CD14-positive monocyte (primary cell): ENCODE data around the gene MCOLN3. TPM values are rescaled to one million over a fixed set of nuclear protein-coding genes. Genes with fewer than 3 reads are reported as not detected.

Source experiments
- DNase-seq, 3 donors: peaks; one replicate each; pipeline ENCODE4 v3.0.0-alpha.2; 2011 to 2022
- H2AFZ ChIP-seq: 2 replicates; pipeline ENCODE4 v1.6.0; 2012; ENCODE audit warnings: mild to moderate bottlenecking, low read depth, low read length, inconsistent platforms; ENCODE audit not compliant: insufficient read depth, poor library complexity, severe bottlenecking
- H3K27ac ChIP-seq, 2 donors: 1 replicate in 1 of 2; 2 replicates in 1 of 2; pipeline ENCODE4 v1.5.1; 2012 to 2013; ENCODE audit warnings: low read length in 2 of 2, control low read depth in 1 of 2, inconsistent platforms in 1 of 2, low read depth in 1 of 2, mild to moderate bottlenecking in 1 of 2
- H3K27me3 ChIP-seq, 2 donors: one replicate each; pipeline versions ENCODE4 v1.6.0 to v1.6.1; 2011 to 2013; ENCODE audit warnings: low read length in 2 of 2; ENCODE audit not compliant: control insufficient read depth in 2 of 2, insufficient read depth in 2 of 2
- H3K36me3 ChIP-seq, 2 donors: replicated peaks in 1 of 2; 1 replicate in 1 of 2; 2 replicates in 1 of 2; pipeline versions ENCODE4 v1.5.1 to v1.6.1; 2012 to 2013; ENCODE audit warnings: low read length in 2 of 2, control low read depth in 1 of 2, inconsistent platforms in 1 of 2, mild to moderate bottlenecking in 1 of 2; ENCODE audit not compliant: insufficient read depth in 2 of 2, control insufficient read depth in 1 of 2
- H3K4me1 ChIP-seq, 2 donors: 1 replicate in 1 of 2; 2 replicates in 1 of 2; pipeline versions ENCODE4 v1.5.1 to v1.6.1; 2012 to 2013; ENCODE audit warnings: low read length in 2 of 2, control low read depth in 1 of 2, inconsistent platforms in 1 of 2, mild to moderate bottlenecking in 1 of 2, moderate library complexity in 1 of 2; ENCODE audit not compliant: insufficient read depth in 2 of 2, control insufficient read depth in 1 of 2
- H3K4me2 ChIP-seq: replicated peaks from 2 replicates; pipeline ENCODE3; 2012; ENCODE audit warnings: low read length, moderate library complexity, mild to moderate bottlenecking; ENCODE audit not compliant: poor library complexity, severe bottlenecking; ENCODE audit errors: extremely low read depth
- H3K4me3 ChIP-seq, 3 experiments: fragments of 200-600 bp in 1 of 3; sonication (generic) in 1 of 3; replicated peaks in 1 of 3; 1 replicate in 2 of 3; 2 replicates in 1 of 3; pipeline ENCODE4 v1.5.1; 2011 to 2013; ENCODE audit warnings: low read length in 3 of 3, mild to moderate bottlenecking in 3 of 3, control low read depth in 2 of 3, low read depth in 2 of 3, inconsistent platforms in 1 of 3, moderate library complexity in 1 of 3
- H3K79me2 ChIP-seq: 2 replicates; pipeline ENCODE4 v1.6.0; 2012; ENCODE audit warnings: mild to moderate bottlenecking, control low read depth, inconsistent platforms, low read length, moderate library complexity; ENCODE audit not compliant: insufficient read depth
- H3K9ac ChIP-seq: 2 replicates; pipeline ENCODE4 v1.6.0; 2017; ENCODE audit warnings: low read length, mild to moderate bottlenecking; ENCODE audit not compliant: insufficient read depth, poor library complexity, severe bottlenecking
- H3K9me3 ChIP-seq, 2 donors: replicated peaks in 1 of 2; 1 replicate in 1 of 2; 2 replicates in 1 of 2; pipeline versions ENCODE4 v1.5.1 to v1.6.1; 2012 to 2013; ENCODE audit warnings: low read length in 2 of 2, control low read depth in 1 of 2; ENCODE audit not compliant: control insufficient read depth in 1 of 2, insufficient read depth in 1 of 2
- H4K20me1 ChIP-seq: 2 replicates; pipeline ENCODE4 v1.6.0; 2012; ENCODE audit warnings: mild to moderate bottlenecking, low read length, control low read depth, moderate library complexity; ENCODE audit not compliant: insufficient read depth
- H3K27ac Mint-ChIP-seq, 7 donors: one replicate each; pipeline ENCODE4 v1.8.0; 2020; ENCODE audit warnings: mild to moderate bottlenecking in 7 of 7, mixed read lengths in 7 of 7, moderate library complexity in 6 of 7, inconsistent platforms in 2 of 7
- H3K27me3 Mint-ChIP-seq, 3 donors: one replicate each; pipeline ENCODE4 v1.8.0; 2021 to 2022; ENCODE audit warnings: low read depth in 3 of 3, mild to moderate bottlenecking in 3 of 3, mixed read lengths in 3 of 3, moderate library complexity in 3 of 3, inconsistent platforms in 1 of 3
- H3K36me3 Mint-ChIP-seq, 2 donors: one replicate each; pipeline ENCODE4 v1.8.0; 2020; ENCODE audit warnings: mixed read lengths in 2 of 2, inconsistent platforms in 1 of 2, mild to moderate bottlenecking in 1 of 2
- H3K4me1 Mint-ChIP-seq: one replicate; pipeline ENCODE4 v1.8.0; 2020; ENCODE audit warnings: mild to moderate bottlenecking, mixed read lengths
- H3K4me3 Mint-ChIP-seq, 2 donors: one replicate each; pipeline ENCODE4 v1.8.0; 2020; ENCODE audit warnings: mild to moderate bottlenecking in 2 of 2, mixed read lengths in 2 of 2, moderate library complexity in 1 of 2
- H3K9me3 Mint-ChIP-seq, 7 donors: one replicate each; pipeline ENCODE4 v1.8.0; 2020 to 2022; ENCODE audit warnings: mixed read lengths in 7 of 7, mild to moderate bottlenecking in 6 of 7, moderate library complexity in 6 of 7, inconsistent platforms in 2 of 7
- WGBS: methylation state at CpG from one replicate; pipeline ENCODE4 v1.1.5; 2013; ENCODE audit warnings: missing lambda C conversion rate; ENCODE audit not compliant: insufficient coverage; 5-methylcytosine and 5-hydroxymethylcytosine counted together
- intact Hi-C, 2 donors: fragments of 100-400 bp; cut with micrococcal nuclease; formaldehyde crosslinking; loops; one replicate each; pipeline versions ENCODE4 v1.15.0 to v1.15.1; 2023
- polyA plus RNA-seq, 3 donors: library from polyadenylated mRNA; depleted of rRNA in 1 of 3; unstranded in 2 of 3; stranded (reverse) in 1 of 3; fragments of 300-500 nt in 2 of 3; fragments of >200 nt in 1 of 3; fragmentation: Illumina TruSeq in 2 of 3; gene quantifications; 1 replicate in 2 of 3; 2 replicates in 1 of 3; pipeline ENCODE4 v1.2.3, GENCODE V29; 2012 to 2021
- TF ChIP-seq, protein P1 (sequence below): fragments of 200-600 bp; IDR thresholded peaks from one replicate; pipeline ENCODE4 v1.8.0; 2022; ENCODE audit warnings: antibody characterized with exemption, mild to moderate bottlenecking

The MCOLN3 gene
- polyA plus RNA-seq, 3 donors, result 0.03 TPM; not detected in 2

DNA sequence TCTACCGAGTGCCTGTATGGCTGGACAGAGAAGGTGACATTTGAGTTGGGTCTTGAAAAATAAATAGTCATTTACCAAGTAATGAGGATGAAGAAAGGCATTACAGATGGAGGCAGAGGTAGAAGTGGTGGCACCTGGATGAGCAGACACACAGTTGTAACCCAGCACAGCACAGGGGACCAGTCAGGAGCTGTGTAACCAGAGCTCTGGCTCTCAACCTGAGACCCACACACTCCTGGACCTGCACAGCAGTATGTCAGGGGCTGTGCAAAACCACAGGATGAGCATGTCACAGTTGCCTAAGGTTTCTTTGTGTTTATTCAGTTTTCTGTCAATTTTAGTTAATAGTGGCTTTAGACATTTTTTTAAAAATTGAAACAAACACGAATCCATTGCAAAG is 11.3 kb upstream of the MCOLN3 start:
- intact Hi-C loops, result loop anchor here in 1 of 2 donors (5.0 to 10.0 kb wide), 2 partner anchors 112 to 195 kb away; partner anchors contain the start of gene C1orf52
- Mint-ChIP-seq H3K27me3 (peaks cover 0 to 6% (median 3%) of the 10 kb centered on the region in 3 donors), H3K4me1 (peaks cover 23% of the 10 kb centered on the region), H3K9me3 (peaks cover 0 to 2% (median 0%) of the 10 kb centered on the region in 7 donors), H3K36me3 (no peaks in the 10 kb centered on the region), H3K27ac (peak overlapping the region in 3 of 7 donors; percentile 3 to 42 (median 14)), H3K4me3 (no peak overlapping the region)
- TF ChIP-seq, protein P1, sequence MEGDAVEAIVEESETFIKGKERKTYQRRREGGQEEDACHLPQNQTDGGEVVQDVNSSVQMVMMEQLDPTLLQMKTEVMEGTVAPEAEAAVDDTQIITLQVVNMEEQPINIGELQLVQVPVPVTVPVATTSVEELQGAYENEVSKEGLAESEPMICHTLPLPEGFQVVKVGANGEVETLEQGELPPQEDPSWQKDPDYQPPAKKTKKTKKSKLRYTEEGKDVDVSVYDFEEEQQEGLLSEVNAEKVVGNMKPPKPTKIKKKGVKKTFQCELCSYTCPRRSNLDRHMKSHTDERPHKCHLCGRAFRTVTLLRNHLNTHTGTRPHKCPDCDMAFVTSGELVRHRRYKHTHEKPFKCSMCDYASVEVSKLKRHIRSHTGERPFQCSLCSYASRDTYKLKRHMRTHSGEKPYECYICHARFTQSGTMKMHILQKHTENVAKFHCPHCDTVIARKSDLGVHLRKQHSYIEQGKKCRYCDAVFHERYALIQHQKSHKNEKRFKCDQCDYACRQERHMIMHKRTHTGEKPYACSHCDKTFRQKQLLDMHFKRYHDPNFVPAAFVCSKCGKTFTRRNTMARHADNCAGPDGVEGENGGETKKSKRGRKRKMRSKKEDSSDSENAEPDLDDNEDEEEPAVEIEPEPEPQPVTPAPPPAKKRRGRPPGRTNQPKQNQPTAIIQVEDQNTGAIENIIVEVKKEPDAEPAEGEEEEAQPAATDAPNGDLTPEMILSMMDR, result no peak
- Histone ChIP-seq H3K36me3 (no peaks in the 10 kb centered on the region), H3K4me1 (peaks cover 11 to 21% of the 10 kb centered on the region in 2 donors), H3K4me3 (no peak overlapping the region), H3K9me3 (no peaks in the 10 kb centered on the region), H3K79me2 (no peaks in the 10 kb centered on the region), H3K9ac (no peak overlapping the region), H4K20me1 (no peaks in the 10 kb centered on the region), H3K27ac (no peak overlapping the region), H3K27me3 (no peaks in the 10 kb centered on the region), H3K4me2 (no peak overlapping the region), H2AFZ (no peak overlapping the region)
- no CpG with 5 or more reads among the region's 2 CpGs for WGBS
- no peak for DNase-seq

GRCh38 chr1:85058786-85059185 is 10.5 kb upstream of the MCOLN3 start:
- H3K36me3 ChIP-seq, result no peaks in the 10 kb centered on the region
- no peak overlapping the region for H3K4me3 ChIP-seq
- H3K4me2 ChIP-seq, result no peak overlapping the region
- Mint-ChIP-seq H3K4me3 (no peak overlapping the region), H3K4me1 (peaks cover 23% of the 10 kb centered on the region), H3K9me3 (peaks cover 0 to 2% (median 0%) of the 10 kb centered on the region in 7 donors), H3K27me3 (peaks cover 0 to 6% (median 4%) of the 10 kb centered on the region in 3 donors), H3K27ac (peak overlapping the region in 5 of 7 donors; percentile 11 to 76 (median 52)), H3K36me3 (no peaks in the 10 kb centered on the region)
- no peak overlapping the region for H2AFZ ChIP-seq
- H3K4me1 ChIP-seq, result peaks cover 11 to 21% of the 10 kb centered on the region in 2 donors
- no peaks in the 10 kb centered on the region for H4K20me1 ChIP-seq
- no peaks in the 10 kb centered on the region for H3K27me3 ChIP-seq
- no CpG with 5 or more reads among the region's 1 CpG for WGBS
- H3K79me2 ChIP-seq, result no peaks in the 10 kb centered on the region
- TF ChIP-seq, protein P1, result no peak
- no peak overlapping the region for H3K9ac ChIP-seq
- no peaks in the 10 kb centered on the region for H3K9me3 ChIP-seq
- H3K27ac ChIP-seq, result no peak overlapping the region
- intact Hi-C loops, result loop anchor here in 1 of 2 donors (5.0 to 10.0 kb wide), 2 partner anchors 111 to 196 kb away; partner anchors contain the start of gene C1orf52
- DNase-seq, result peak; percentile 44 to 78 (median 53)
